Measurements from ENCODE around the gene UBR2. TPM values are rescaled to one million over a fixed set of nuclear protein-coding genes. Genes with fewer than 3 reads are reported as not detected.

The UBR2 gene
- total and polyA plus RNA-seq, 2 donors (not counting 3 experiments of a cell fraction or from before 2014, with no cell fraction given): 8.0 to 22.3 TPM

GRCh38 chr6:42644211-42644610 lies 80.4 kb downstream of the UBR2 start:
- ChIA-PET POLR2A (no interaction called here), CTCF (interaction anchor here (0.7 kb wide), 1 partner anchor 17 kb away, joined by 3 read pairs; no protein-coding TSS in a partner anchor)
- BruUV-seq (replicated peaks): no TSS peak

GRCh38 chr6:42652024-42652746 lies 88.4 kb downstream of the UBR2 start:
- Histone ChIP-seq H3K79me2 (ENCODE audit: control insufficient read depth, insufficient read depth, low read length) (no peaks in the 10 kb centered on the region), H4K20me1 (replicated peaks; ENCODE audit: control insufficient read depth, extremely low read depth, insufficient read depth, low read length) (no peaks in the 10 kb centered on the region), H3K9ac (replicated peaks; ENCODE audit: extremely low read depth, insufficient read depth, low read length) (no peak overlapping the region), H2AFZ (ENCODE audit: low read depth, low read length) (no peak overlapping the region), H3K27ac (ENCODE audit: insufficient read depth, low read depth, low read length) (no peak overlapping the region), H3K4me2 (ENCODE audit: insufficient read depth, low read length) (no peak overlapping the region), H3K9me1 (replicated peaks; ENCODE audit: control insufficient read depth, extremely low read depth, insufficient read depth, low read length) (no peaks in the 10 kb centered on the region), H3K36me3 (ENCODE audit: control insufficient read depth in 2 of 2, extremely low read depth in 1 of 2, insufficient read depth in 2 of 2, low read length in 2 of 2) (peaks cover 7 to 12% of the 10 kb centered on the region in 2 experiments), H3K4me3 (replicated peaks in 1 of 3; ENCODE audit: insufficient read depth in 1 of 3, low read depth in 1 of 3, low read length in 3 of 3) (no peak overlapping the region), H3K27me3 (ENCODE audit: control insufficient read depth in 2 of 2, insufficient read depth in 2 of 2, low read length in 2 of 2) (no peaks in the 10 kb centered on the region), H3K9me3 (replicated peaks; ENCODE audit: control insufficient read depth, insufficient read depth, low read length) (no peaks in the 10 kb centered on the region), H3K4me1 (ENCODE audit: control insufficient read depth, extremely low read depth, insufficient read depth, low read length) (no peaks in the 10 kb centered on the region)
- dilution Hi-C loops (cut with MboI; ENCODE audit: extremely low pct_ligation_motif_present, low sequenced_read_pairs): no loop called here
- ChIA-PET CTCF (interaction anchor here (4.0 kb wide), 1 partner anchor 10 kb away, joined by 15 read pairs; no protein-coding TSS in a partner anchor), POLR2A (no interaction called here)
- FAIRE-seq (no peak), DNase-seq (ENCODE audit: low read depth, low spot score) (no peak)
- no TSS peak for BruUV-seq (replicated peaks)
- TF ChIP-seq POLR2A (IDR thresholded peaks at IDR 0.05; ENCODE audit: low read depth, low read length) (no peak), MYC (IDR thresholded peaks at IDR 0.05; ENCODE audit: low read depth, low read length) (no peak), CTCF (IDR thresholded peaks at IDR 0.05; ENCODE audit: extremely low read depth in 1 of 2, insufficient read depth in 1 of 2, low read depth in 1 of 2, low read length in 2 of 2) (no peak), JUN (IDR thresholded peaks at IDR 0.05; ENCODE audit: borderline replicate concordance, insufficient read depth, insufficient read length, low read depth) (no peak), FOS (IDR thresholded peaks at IDR 0.05; ENCODE audit: borderline replicate concordance, insufficient read depth, low read length) (no peak), EZH2 (IDR thresholded peaks at IDR 0.05; ENCODE audit: borderline replicate concordance, low read depth, low read length, severe bottlenecking) (no peak), MAX (IDR thresholded peaks at IDR 0.05; ENCODE audit: insufficient read depth, insufficient read length) (no peak), POLR2AphosphoS5 (IDR thresholded peaks at IDR 0.05; ENCODE audit: insufficient read depth, low read depth, low read length) (no peak), GATA2 (IDR thresholded peaks at IDR 0.05; ENCODE audit: insufficient read depth, insufficient read length, low read depth, low read length) (no peak)
- intact Hi-C loops (cut with micrococcal nuclease): no loop called here

More at GRCh38 chr6:42644211-42644610, 80.4 kb downstream of the UBR2 start:
- Histone ChIP-seq H3K9me3 (replicated peaks; ENCODE audit: control insufficient read depth, insufficient read depth, low read length) (no peaks in the 10 kb centered on the region), H3K4me1 (ENCODE audit: control insufficient read depth, extremely low read depth, insufficient read depth, low read length) (no peaks in the 10 kb centered on the region), H3K9ac (replicated peaks; ENCODE audit: extremely low read depth, insufficient read depth, low read length) (no peak overlapping the region), H3K4me2 (ENCODE audit: insufficient read depth, low read length) (no peak overlapping the region), H3K36me3 (ENCODE audit: control insufficient read depth in 2 of 2, extremely low read depth in 1 of 2, insufficient read depth in 2 of 2, low read length in 2 of 2) (peaks cover 5 to 10% of the 10 kb centered on the region in 2 experiments), H3K9me1 (replicated peaks; ENCODE audit: control insufficient read depth, extremely low read depth, insufficient read depth, low read length) (no peaks in the 10 kb centered on the region), H3K4me3 (replicated peaks in 1 of 3; ENCODE audit: insufficient read depth in 1 of 3, low read depth in 1 of 3, low read length in 3 of 3) (no peak overlapping the region), H3K27me3 (ENCODE audit: control insufficient read depth in 2 of 2, insufficient read depth in 2 of 2, low read length in 2 of 2) (no peaks in the 10 kb centered on the region), H2AFZ (ENCODE audit: low read depth, low read length) (no peak overlapping the region), H4K20me1 (replicated peaks; ENCODE audit: control insufficient read depth, extremely low read depth, insufficient read depth, low read length) (no peaks in the 10 kb centered on the region), H3K79me2 (ENCODE audit: control insufficient read depth, insufficient read depth, low read length) (no peaks in the 10 kb centered on the region), H3K27ac (ENCODE audit: insufficient read depth, low read depth, low read length) (no peak overlapping the region)
- dilution Hi-C loops (cut with MboI; ENCODE audit: extremely low pct_ligation_motif_present, low sequenced_read_pairs) (no loop called here), intact Hi-C loops (cut with micrococcal nuclease) (no loop called here)
- TF ChIP-seq GATA2 (IDR thresholded peaks at IDR 0.05; ENCODE audit: insufficient read depth, insufficient read length, low read depth, low read length) (no peak), POLR2A (IDR thresholded peaks at IDR 0.05; ENCODE audit: low read depth, low read length) (no peak), FOS (IDR thresholded peaks at IDR 0.05; ENCODE audit: borderline replicate concordance, insufficient read depth, low read length) (no peak)
- no peak for DNase-seq (ENCODE audit: low read depth, low spot score)
- FAIRE-seq: no peak

All from endothelial cell of umbilical vein (primary cell).